ENCODE data around the gene TEX2.
"Not testable (repeated sequence)": the region's sequence is repeated elsewhere in the genome, so short reads cannot be mapped to it uniquely, and the experiment has no call there.

The TEX2 gene

DNA sequence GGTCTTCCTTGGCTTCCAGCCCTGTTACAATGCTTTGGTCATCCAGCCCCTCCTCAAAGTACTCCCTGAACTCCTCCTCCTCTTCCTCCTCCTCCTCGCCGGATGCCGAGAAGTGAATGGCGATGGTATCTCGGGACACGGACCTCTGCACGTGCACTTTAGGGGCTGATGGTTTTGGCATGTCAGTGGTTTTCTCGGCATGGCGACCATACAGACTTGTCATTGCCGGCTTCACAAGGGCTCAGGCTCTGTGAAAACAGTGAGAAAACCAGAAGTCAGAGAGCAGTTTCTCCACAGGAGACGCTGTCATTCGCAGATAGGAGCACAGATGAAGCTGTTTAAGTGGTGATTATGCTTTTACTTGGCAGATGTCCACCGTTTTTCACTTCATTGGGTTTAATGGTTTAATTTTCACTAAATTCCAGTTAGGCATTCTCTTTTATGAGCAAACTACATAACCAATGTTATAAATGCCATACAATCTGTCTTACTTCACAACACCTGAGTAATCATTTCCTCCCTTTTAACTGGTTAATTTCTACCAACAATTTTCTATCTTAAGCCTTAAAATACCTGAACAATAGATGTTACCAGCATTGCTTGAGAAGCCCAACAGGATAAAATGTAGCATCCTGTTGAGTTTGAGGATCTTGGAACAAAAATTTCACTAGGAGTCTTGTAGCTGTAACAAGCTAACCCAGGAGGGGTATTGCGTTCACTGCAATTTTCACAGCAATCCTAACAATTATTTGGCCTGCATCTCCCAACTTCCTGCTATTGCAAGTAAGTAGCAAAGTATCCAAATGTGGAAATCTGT lies 48.9 kb downstream of the TEX2 start:
- no peak for DNase-seq (ENCODE audit: low read depth)

DNA sequence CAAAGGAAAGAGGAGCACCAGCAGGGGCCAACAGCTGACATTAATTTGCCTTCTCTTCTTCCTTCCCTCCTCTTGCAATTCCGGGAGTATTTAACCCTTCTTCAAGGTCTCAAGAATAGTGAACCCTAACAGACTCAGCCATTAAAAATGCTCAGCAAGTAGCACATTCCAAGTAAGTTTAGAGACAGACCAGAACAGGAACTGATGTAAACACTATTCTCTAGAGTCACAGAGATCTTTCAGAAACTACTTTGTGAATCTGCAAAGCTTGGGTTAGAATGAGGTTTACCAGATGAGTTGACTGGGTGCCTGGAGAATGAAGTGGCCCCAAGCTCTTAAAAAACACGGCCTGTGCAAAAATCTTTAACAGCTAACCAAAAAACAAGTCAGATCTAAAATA lies 50.9 kb downstream of the TEX2 start:
- DNase-seq (ENCODE audit: low read depth), result no peak

DNA sequence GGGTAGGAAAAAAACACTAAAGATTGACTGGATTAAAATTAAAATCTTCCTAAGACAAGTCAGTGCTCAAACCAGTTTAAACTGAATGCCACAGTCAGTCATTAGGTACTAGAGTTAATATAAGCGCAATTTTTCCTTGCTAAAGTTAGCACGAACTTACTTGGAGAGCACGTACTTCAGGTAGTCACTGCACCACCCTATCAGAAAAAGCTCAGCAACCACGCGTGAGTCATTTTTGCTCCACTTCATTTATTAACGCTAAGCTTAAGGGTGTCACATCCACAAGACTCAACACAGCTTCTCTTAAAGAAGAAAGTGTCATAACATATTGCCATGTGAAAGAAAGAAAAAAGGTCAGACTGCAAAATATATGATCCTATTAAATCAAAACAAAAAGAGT lies 53.1 kb downstream of the TEX2 start:
- no peak for DNase-seq (ENCODE audit: low read depth)

GRCh38 chr17:64209356-64209941 lies 53.6 kb downstream of the TEX2 start:
- DNase-seq (ENCODE audit: low read depth), result no peak

- DNase-seq (ENCODE audit: low read depth), result not testable (repeated sequence)
Observed at GRCh38 chr17:64208656-64209055, 54.4 kb downstream of the TEX2 start.

- no peak for DNase-seq (ENCODE audit: low read depth)
Observed at GRCh38 chr17:64205804-64206203, 57.3 kb downstream of the TEX2 start.

DNA sequence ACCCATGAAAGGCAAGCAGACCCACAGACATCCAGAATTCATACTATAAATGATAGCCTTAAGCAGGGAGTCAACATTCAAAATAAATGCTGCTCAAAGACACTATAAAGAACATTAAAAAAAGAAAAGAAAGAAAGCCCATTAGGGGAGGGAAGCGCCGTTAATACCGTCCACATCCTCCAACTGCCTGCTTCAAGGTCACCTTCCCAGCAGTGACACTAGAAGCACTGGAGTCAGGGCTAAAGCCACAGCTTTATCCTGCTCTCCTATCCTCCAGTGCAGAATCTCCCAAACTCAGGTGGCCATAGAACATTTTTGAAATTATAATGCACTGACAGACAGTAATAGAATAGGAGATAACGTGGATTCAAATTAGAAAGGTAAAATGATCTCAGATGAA lies 59.4 kb downstream of the TEX2 start:
- DNase-seq (ENCODE audit: low read depth), result no peak

DNA sequence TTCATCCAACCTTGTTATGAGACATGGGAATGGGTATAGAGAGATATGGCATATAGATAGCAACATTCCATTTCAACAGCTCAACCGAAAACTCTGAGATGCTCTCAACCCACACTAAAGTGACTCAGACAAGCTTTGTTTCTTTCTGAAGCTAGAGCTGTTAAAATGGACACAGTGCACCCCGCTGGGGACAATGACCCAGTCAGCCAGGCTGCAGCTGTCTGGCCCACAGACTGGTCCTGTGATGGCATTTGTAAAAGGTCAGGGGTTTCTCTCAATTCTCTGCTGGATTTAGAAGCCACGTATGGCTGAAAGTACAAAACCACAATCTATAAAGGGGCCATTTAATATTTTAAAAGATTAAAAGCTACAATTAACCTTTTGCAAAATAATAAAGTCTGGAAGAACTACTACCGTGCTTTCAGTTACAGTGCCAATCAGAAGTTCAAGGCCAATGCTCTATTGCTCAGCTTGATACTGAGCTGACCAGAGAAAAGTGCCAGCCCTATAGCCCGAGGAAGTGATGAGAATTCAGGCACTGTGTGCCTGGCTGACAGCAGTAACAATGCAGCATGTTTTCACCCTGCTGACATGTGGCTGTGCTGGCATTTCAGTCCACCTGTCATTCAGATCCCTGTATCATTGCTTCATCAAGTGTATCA lies 60.2 kb downstream of the TEX2 start:
- no peak for DNase-seq (ENCODE audit: low read depth)

GRCh38 chr17:64200080-64201032 lies 62.7 kb downstream of the TEX2 start:
- DNase-seq (ENCODE audit: low read depth), result no peak

DNA sequence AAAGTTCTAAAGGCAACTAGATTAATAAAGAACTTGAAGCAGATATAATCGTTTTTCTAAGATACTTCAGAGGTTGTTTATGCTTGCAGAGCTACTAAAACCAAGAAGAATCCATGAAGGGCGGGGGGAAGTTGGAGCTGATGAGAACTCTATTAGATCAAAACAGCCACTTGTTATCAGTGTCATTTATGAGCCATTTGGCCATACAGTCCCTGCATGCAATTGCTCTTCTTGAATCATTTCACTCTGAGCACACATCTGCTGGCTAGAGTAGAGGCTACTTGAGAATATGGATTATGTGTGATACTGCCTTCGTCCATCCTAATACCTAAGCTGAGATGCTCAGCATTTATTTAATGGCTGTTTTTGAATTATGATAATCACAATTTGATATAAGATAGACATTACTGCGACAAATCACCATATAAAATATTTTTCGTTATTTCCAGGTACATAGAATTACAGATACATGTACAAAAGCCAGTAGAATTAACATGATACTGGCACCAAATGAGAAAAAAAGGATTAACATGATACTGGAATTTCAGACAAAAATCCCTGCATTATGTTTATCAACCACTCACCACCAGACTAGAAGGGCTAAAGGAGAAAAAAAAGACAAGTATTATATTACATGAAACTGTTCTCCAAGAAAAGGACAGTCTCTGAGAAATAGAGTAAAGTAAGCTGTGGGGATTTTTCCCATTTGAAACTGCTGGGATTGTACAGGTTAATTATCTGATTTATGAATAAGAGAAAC lies 64.5 kb downstream of the TEX2 start:
- no peak for DNase-seq (ENCODE audit: low read depth)

GRCh38 chr17:64196601-64197000 lies 66.5 kb downstream of the TEX2 start:
- no peak for DNase-seq (ENCODE audit: low read depth)

DNA sequence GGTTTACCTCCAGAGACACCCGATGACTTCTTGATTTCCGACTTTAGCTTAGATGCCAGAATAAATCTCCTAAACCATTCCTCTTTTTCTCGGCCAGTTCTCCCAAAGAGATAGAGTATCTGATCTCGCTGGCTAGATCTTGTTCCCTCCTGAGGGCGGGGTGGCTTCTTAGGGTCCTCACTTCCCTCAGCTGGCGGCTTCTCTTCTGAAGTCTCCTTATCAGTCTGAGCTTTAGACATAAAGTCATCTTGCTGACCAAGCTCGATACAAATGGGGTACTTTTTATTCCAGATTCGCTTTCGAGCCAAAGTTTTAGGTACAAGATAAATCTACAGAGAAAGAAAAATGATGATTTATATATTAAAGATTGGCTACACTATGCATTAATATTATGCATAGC lies 69.5 kb downstream of the TEX2 start:
- DNase-seq (ENCODE audit: low read depth), result no peak

- no peak for DNase-seq (ENCODE audit: low read depth)
Observed at GRCh38 chr17:64192589-64192988, 70.5 kb downstream of the TEX2 start.

DNA sequence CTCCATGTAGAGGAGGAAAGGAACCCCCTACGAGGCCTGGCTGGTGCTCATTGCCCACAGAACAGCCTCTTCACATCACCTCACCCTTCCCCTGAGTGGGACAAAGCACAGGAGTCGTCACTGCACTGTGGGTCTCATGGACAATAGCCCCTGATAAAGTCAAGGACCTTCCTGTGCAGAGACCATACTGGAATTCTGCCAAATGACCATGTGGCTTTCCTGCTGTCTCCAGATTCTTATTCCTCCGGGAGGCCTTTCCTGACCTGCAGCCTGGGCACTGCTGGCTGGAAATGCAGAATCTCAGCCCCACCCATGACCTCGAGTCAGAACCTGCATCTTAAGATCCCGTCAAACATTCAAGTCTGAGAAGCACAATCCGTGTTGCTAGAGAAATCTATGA lies 72.6 kb downstream of the TEX2 start:
- DNase-seq (ENCODE audit: low read depth), result no peak

DNA sequence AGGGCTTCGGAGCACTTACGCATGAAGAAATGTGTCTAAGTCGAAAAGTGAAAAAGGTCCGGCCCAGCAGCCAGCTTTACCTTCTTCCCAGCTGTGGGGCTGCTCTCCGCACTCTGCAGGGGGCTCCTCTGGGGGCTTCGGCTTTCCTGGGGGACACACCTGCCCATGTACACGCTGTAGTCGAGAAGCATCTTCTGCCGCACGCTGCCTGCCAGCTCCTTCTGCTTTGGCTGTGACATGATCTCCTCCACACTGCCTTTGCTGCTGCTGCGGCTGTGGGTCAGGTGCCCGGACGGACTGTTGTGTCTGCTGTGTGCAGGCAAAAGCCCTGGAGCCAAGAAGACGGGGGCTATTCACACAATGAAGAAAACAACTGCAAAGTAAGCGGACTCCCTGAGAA lies 75.0 kb downstream of the TEX2 start:
- no peak for DNase-seq (ENCODE audit: low read depth)

DNA sequence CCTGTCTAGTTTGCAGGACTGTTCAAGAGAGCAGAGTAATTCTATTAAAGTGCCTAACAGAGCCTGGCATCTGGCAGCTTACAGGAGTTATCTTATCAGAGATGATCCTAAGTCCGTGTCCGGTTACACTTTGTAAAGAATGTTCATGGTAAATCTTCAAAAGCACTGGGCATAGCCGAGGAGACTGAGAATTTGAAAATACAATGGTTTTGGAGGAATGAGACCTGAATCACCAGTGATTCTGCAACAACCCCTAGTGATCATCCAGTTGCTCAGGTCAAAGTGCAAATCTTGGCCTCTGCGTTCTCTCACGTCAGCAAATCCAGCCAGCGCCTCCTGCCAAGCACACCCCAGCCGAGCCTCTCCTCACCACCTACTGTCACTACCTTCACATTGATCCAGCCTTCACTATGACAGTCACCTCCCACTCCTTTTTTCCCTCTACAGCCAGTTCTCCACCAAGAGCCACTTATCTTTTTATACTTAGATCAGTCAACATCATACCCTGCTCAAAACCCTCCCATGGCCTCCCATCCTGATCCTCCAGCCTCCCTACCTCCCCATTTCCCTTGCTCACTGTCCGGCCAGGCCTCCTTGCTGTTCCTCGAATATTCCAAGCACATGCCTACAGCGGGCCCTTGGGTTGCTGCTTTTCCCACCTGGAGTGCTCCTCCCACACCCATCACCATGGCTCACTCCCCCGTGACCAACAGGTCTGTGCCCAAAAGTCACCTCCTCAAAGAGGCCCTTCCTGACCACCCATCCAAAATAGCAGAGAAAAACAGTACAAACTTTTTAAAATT lies 75.8 kb downstream of the TEX2 start:
- DNase-seq (ENCODE audit: low read depth), result no peak

DNA sequence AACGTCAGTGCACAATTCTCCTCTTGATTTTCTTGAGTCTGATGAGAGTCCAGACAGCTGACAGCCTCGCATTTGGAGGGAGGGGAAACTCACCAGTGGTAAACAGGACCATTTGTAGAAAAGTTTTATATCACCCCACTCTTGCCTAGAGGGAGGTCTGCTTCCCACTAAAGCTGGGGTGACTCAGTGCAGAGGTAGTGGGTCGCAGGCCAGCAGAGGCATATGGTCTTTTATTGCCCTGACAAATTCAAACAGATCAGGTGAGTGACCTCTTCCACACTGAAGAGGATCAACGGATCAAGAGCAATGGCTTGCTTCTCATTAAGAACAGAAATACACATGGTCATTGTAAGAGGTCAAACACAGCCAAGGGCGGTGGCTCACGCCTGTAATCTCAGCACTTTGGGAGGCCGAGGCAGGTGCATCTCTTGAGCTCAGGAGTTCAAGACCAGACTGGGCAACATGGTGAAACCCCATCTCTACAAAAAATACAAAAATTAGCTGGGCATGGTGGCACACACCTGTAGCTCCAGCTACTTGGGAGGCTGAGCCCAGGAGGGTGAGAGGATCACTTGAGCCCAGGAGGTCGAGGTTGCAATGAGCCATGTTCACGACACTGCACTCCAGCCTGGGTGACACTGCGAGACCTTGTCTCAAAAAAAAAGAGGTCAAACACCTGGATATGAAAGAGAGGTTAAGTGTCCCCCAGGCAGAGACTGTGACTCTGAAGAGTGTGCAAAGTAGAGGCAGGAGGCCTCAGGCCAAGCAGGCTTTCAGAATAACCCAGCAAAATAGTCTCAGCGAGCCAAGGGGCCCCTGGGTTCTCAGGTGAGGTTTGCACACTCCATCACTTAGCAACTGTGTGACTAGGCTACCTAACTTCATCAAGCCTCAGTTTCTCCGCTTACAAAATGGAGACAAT lies 76.6 kb downstream of the TEX2 start:
- no peak for DNase-seq (ENCODE audit: low read depth)

DNA sequence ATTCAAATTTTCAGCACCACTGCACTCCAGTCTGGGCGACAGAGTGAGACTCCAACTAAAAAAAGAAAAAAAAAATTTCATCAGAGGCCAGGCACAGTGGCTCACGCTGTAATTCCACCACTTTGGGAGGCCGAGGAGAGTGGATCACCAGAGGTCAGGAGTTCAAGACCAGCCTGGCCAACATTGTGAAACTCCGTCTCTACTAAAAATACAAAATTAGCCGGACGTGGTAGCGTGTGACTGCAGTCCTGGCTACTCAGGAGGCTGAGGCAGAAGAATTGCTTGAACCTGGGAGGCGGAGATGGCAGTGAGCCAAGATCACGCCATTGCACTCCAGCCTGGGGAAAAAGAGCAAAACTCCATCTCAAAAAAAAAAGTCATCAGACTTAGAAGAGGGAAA lies 77.5 kb downstream of the TEX2 start:
- DNase-seq (ENCODE audit: low read depth), result not testable (repeated sequence)

GRCh38 chr17:64185101-64185500 lies 78.0 kb downstream of the TEX2 start:
- DNase-seq (ENCODE audit: low read depth), result no peak

GRCh38 chr17:64183815-64184214 lies 79.2 kb downstream of the TEX2 start:
- no peak for DNase-seq (ENCODE audit: low read depth)
